HepG2 (cell line): ENCODE results near the gene PCDH12. TPM values are rescaled to one million over a fixed set of nuclear protein-coding genes. Genes with fewer than 3 reads are reported as not detected.

Experiments
- CBX1 ChIP-seq: IDR thresholded peaks from one replicate; pipeline ENCODE4 v1.6.1; 2016; ENCODE audit warnings: antibody characterized with exemption, low read depth
- DR1 ChIP-seq: sonication (generic); formaldehyde crosslinking; IDR thresholded peaks from 2 replicates; pipeline ENCODE4 v1.8.0; 2021; ENCODE audit warnings: mild to moderate bottlenecking, missing genetic modification reagents, inconsistent platforms
- GABPA ChIP-seq, 2 experiments: IDR thresholded peaks; 2 replicates each; pipeline ENCODE4 v1.6.1; 2011 to 2016; ENCODE audit warnings: low read depth in 2 of 2, low read length in 1 of 2, missing biosample characterization in 1 of 2, missing genetic modification characterization in 1 of 2
- GZF1 ChIP-seq: sonication (generic); formaldehyde crosslinking; IDR thresholded peaks from 2 replicates; pipeline ENCODE4 v1.5.1; 2020; ENCODE audit warnings: mild to moderate bottlenecking, missing genetic modification reagents
- HBP1 ChIP-seq: IDR thresholded peaks from 2 replicates; pipeline ENCODE4 v1.6.1; 2016; ENCODE audit warnings: low read depth, control low read depth
- HIC2 ChIP-seq: sonication (generic); formaldehyde crosslinking; IDR thresholded peaks from 2 replicates; pipeline ENCODE4 v1.9.0; 2022; ENCODE audit warnings: low read depth, missing genetic modification reagents
- KDM5B ChIP-seq: sonication (generic); formaldehyde crosslinking; IDR thresholded peaks from 2 replicates; pipeline ENCODE4 v1.4.0; 2020; ENCODE audit warnings: missing genetic modification reagents, mild to moderate bottlenecking, borderline replicate concordance
- KLF11 ChIP-seq: IDR thresholded peaks from 2 replicates; pipeline ENCODE4 v1.6.1; 2016; ENCODE audit warnings: missing compliant biosample characterization
- NFATC3 ChIP-seq: sonication (generic); formaldehyde crosslinking; IDR thresholded peaks from 2 replicates; pipeline ENCODE4 v1.5.1; 2020; ENCODE audit warnings: mild to moderate bottlenecking, missing genetic modification reagents
- SAP130 ChIP-seq: IDR thresholded peaks from 2 replicates; pipeline ENCODE4 v1.6.1; 2016; ENCODE audit warnings: low read depth
- SRSF9 ChIP-seq: fragments of 200-400 bp; formaldehyde crosslinking; IDR thresholded peaks from 2 replicates; pipeline ENCODE4 v1.6.1; 2018; ENCODE audit warnings: borderline replicate concordance, mild to moderate bottlenecking, low read depth, low read length; ENCODE audit not compliant: insufficient read depth, poor library complexity, severe bottlenecking
- ZBTB10 ChIP-seq: sonication (generic); formaldehyde crosslinking; IDR thresholded peaks from 2 replicates; pipeline ENCODE4 v1.4.0; 2020; ENCODE audit warnings: missing genetic modification reagents, borderline replicate concordance
- ZNF451 ChIP-seq: sonication (generic); formaldehyde crosslinking; IDR thresholded peaks from 2 replicates; pipeline ENCODE4 v1.5.0; 2020; ENCODE audit warnings: mild to moderate bottlenecking, missing genetic modification reagents
- ZNF550 ChIP-seq: sonication (generic); formaldehyde crosslinking; IDR thresholded peaks from 2 replicates; pipeline ENCODE4 v1.4.0; 2020; ENCODE audit warnings: mild to moderate bottlenecking, missing genetic modification reagents, borderline replicate concordance
- ZNF646 ChIP-seq: sonication (generic); formaldehyde crosslinking; IDR thresholded peaks from 2 replicates; pipeline ENCODE4 v1.9.0; 2021; ENCODE audit warnings: mild to moderate bottlenecking, missing genetic modification reagents
- ZNF761 ChIP-seq: sonication (generic); formaldehyde crosslinking; conservative IDR thresholded peaks from 2 replicates; pipeline ENCODE4 v1.4.0; 2020; ENCODE audit warnings: mild to moderate bottlenecking, missing genetic modification reagents
- polyA plus RNA-seq, 8 experiments: library from polyadenylated mRNA; depleted of rRNA in 3 of 8; stranded (reverse) in 7 of 8; unstranded in 1 of 8; fragments of >200 nt; fragmentation: Illumina TruSeq in 4 of 8; extraction: Trizol in 4 of 8; gene quantifications; 2 replicates each; pipeline versions ENCODE4 v1.2.1 to v1.2.3, GENCODE V29; 2011 to 2016; ENCODE audit warnings: low read depth in 4 of 8, missing spikeins in 1 of 8, mixed read lengths in 1 of 8; ENCODE audit not compliant: insufficient read depth in 1 of 8
- total RNA-seq, 5 experiments: library from RNA; depleted of rRNA; stranded (reverse); fragments of >200 nt; fragmentation: Illumina TruSeq; extraction: Trizol; gene quantifications; 2 replicates each; pipeline ENCODE4 v1.2.3, GENCODE V29; 2016; ENCODE audit warnings: low read depth in 1 of 5

The PCDH12 gene
- total and polyA plus RNA-seq, 2 of the 13 experiments (the other 11 are each of a cell fraction or from before 2014, with no cell fraction given): not detected

GRCh38 chr5:141968914-141969608 is 11.1 kb upstream of the PCDH12 start, which contains the start of gene RNF14 (continued):
- TF ChIP-seq ZNF646 (CRISPR knock-in tag) (0 out of 2 replicates have a peak, but pooled peaks have one; percentile 33), HBP1 (CRISPR knock-in tag) (no peak), SRSF9 (no peak), ZBTB10 (CRISPR knock-in tag) (peak; percentile 97), HIC2 (CRISPR knock-in tag) (no peak), NFATC3 (CRISPR knock-in tag) (no peak), ZNF761 (peak; percentile 82; the same call in 1 of the 2 replicates), GZF1 (CRISPR knock-in tag) (no peak), ZNF451 (CRISPR knock-in tag) (0 out of 2 replicates have a peak, but pooled peaks have one; percentile 37), GABPA (IDR thresholded peaks at IDR 0.05; ENCODE audit: low read depth, low read length) (peak; percentile 68), GABPA (CRISPR knock-in tag; IDR thresholded peaks at IDR 0.05; ENCODE audit: low read depth) (peak; percentile 84), SAP130 (peak; percentile 95), KLF11 (CRISPR knock-in tag) (peak; percentile 54; the same call in 1 of the 2 replicates), CBX1 (peak; percentile 57), KDM5B (CRISPR knock-in tag) (peak; percentile 90), DR1 (CRISPR knock-in tag) (peak; percentile 87; the same call in 1 of the 2 replicates), ZNF550 (CRISPR knock-in tag) (no peak)
